ENCODE measurements around the gene PSMB3.
A peak's percentile ranks its signal among the peaks of the same experiment; 100 is the strongest.

The PSMB3 gene

DNA sequence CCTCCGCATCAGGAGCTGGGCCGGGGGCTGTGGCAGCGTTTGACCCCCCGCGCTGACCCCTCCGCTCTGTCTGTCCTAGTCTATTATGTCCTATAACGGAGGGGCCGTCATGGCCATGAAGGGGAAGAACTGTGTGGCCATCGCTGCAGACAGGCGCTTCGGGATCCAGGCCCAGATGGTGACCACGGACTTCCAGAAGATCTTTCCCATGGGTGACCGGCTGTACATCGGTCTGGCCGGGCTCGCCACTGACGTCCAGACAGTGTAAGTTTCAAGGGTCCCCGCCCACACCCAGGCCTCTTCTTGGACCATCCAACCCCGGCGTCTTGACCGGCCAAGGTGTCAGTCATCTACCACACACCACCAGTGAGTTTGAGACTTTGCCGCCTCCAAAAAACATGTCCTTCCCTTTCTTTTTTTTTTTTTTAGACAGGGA lies 548 bp downstream of the PSMB3 start:
- Histone ChIP-seq H3K36me3 (peaks cover 40 to 48% (median 45%) of the 10 kb centered on the region in 11 experiments), H3K27ac (peak overlapping the region; percentile 84 to 97 (median 91)), H3K4me1 (peaks cover 44 to 54% (median 50%) of the 10 kb centered on the region in 10 experiments), H3K27me3 (peaks cover 32 to 39% (median 37%) of the 10 kb centered on the region in 11 experiments), H3K9me3 (replicated peaks in 1 of 11) (no peaks in the 10 kb centered on the region), H3K4me3 (peak overlapping the region; percentile 77 to 100 (median 86)), H4K20me1 (peaks cover 3 to 76% (median 44%) of the 10 kb centered on the region in 11 experiments; a peak in 19 of 22 replicates), H3K9ac (peak overlapping the region; percentile 86 to 97 (median 92)), H3K4me2 (peak overlapping the region; percentile 83 to 98 (median 91))
- no peak for TF ChIP-seq Cebpa-rat (IDR thresholded peaks at IDR 0.05)

DNA sequence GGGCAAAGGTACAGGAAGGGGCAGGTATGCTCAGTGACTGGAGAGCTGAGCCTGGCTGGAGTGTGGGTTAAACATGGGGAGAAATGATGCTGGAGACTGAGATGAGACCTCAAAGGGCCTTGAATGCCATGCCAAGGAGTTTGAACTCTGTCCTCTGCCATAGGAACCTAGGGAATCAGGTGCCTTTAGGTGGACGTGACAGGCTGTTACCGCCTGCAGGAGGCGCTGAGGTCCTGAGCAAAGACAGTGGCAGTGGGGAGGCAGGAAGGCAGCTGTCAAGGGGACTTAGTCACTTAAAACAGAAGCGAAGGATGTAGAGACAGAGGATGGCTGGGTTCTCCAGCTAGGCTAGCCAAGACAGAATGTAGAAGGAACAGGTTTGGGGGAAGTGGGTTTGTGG lies 9.1 kb downstream of the PSMB3 start:
- Histone ChIP-seq H3K9ac (no peak overlapping the region), H3K9me3 (replicated peaks in 1 of 11) (no peaks in the 10 kb centered on the region), H3K4me1 (no peaks in the 10 kb centered on the region), H4K20me1 (peaks cover 14 to 98% (median 78%) of the 10 kb centered on the region in 11 experiments; a peak in 20 of 22 replicates), H3K4me2 (no peak overlapping the region), H3K4me3 (no peak overlapping the region), H3K27me3 (no peaks in the 10 kb centered on the region), H3K36me3 (peaks cover 94 to 100% (median 99%) of the 10 kb centered on the region in 11 experiments), H3K27ac (no peak overlapping the region)
- no peak for TF ChIP-seq Cebpa-rat (IDR thresholded peaks at IDR 0.05)

DNA sequence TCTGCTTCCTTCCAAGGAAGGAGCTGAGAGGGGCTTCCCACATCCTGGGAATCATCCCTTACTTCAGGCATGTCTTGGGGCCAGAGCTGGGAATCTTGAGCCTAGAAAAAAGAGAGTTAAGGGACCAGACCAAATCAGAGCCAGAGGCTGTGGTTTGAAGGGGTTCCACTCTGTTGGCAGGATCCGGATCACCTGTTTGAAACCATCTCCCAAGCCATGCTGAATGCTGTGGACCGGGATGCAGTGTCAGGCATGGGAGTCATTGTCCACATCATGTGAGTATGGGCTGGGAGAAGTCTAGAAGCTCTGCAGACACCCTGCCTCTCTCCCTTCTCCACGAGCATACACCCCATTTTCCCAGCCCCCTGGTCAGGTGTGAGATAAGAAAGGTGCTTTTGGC lies 9.7 kb downstream of the PSMB3 start:
- Histone ChIP-seq H3K27ac (no peak overlapping the region), H3K4me3 (no peak overlapping the region), H4K20me1 (peaks cover 17 to 98% (median 82%) of the 10 kb centered on the region in 11 experiments; a peak in 20 of 22 replicates), H3K4me2 (no peak overlapping the region), H3K36me3 (peaks cover 94 to 100% (median 99%) of the 10 kb centered on the region in 11 experiments), H3K27me3 (no peaks in the 10 kb centered on the region), H3K9ac (no peak overlapping the region), H3K4me1 (no peaks in the 10 kb centered on the region), H3K9me3 (replicated peaks in 1 of 11) (no peaks in the 10 kb centered on the region)
- TF ChIP-seq Cebpa-rat (IDR thresholded peaks at IDR 0.05): no peak

DNA sequence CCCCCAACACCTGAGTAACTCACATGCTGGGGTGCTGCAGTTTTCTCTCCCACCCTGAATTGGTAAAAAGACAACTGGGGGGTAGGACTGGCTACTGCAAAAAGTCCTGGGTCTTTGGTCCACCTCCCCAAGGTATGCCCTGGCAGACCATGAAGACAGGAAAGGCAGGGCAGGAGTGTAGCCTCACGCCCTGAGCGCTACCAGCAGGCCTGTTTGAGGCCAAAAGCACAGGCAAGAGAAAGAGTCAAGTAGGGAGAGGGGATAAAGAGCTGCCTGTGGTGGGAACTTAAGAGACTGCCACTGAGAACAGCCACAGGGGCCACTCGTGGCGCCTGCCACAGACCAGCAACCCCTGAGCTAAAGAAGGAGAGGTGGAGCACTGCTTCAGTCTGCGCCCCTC lies 13.8 kb downstream of the PSMB3 start:
- Histone ChIP-seq H3K4me2 (no peak overlapping the region), H3K27ac (no peak overlapping the region), H4K20me1 (peaks cover 17 to 96% (median 72%) of the 10 kb centered on the region in 11 experiments; a peak in 20 of 22 replicates), H3K9me3 (replicated peaks in 1 of 11) (no peaks in the 10 kb centered on the region), H3K9ac (no peak overlapping the region), H3K27me3 (no peaks in the 10 kb centered on the region), H3K4me3 (no peak overlapping the region), H3K36me3 (peaks cover 94 to 100% (median 99%) of the 10 kb centered on the region in 11 experiments), H3K4me1 (no peaks in the 10 kb centered on the region)
- TF ChIP-seq Cebpa-rat (IDR thresholded peaks at IDR 0.05): no peak

DNA sequence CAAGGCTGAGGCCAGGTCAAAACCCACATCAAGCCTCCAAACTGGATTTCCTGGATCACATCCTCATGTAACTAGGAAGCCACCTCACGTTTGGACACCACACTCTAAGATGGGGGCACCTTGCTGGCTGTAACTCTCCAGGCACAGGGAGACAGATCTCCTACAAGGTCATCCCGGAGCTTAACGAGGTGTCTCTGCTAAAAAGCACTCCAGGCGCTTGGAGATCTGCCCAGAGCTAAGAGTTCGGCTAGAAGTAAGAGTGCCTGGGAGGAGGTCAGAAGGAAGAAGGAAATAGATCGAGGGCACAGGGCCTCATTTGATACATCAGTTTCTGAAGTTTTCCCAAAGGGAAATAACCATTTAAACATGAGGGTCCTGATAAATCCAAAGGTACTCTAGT lies 15.9 kb downstream of the PSMB3 start:
- Histone ChIP-seq H4K20me1 (peaks cover 8 to 85% (median 56%) of the 10 kb centered on the region in 11 experiments; a peak in 18 of 22 replicates), H3K36me3 (peaks cover 98 to 100% (median 100%) of the 10 kb centered on the region in 11 experiments), H3K4me2 (no peak overlapping the region), H3K4me1 (no peaks in the 10 kb centered on the region), H3K9ac (0 out of 22 replicates have a peak overlapping the region, but pooled peaks of 1 of the 11 experiments have one; percentile 24), H3K27ac (no peak overlapping the region), H3K27me3 (no peaks in the 10 kb centered on the region), H3K4me3 (no peak overlapping the region), H3K9me3 (replicated peaks in 1 of 11) (no peaks in the 10 kb centered on the region)
- TF ChIP-seq Cebpa-rat (IDR thresholded peaks at IDR 0.05): no peak

DNA sequence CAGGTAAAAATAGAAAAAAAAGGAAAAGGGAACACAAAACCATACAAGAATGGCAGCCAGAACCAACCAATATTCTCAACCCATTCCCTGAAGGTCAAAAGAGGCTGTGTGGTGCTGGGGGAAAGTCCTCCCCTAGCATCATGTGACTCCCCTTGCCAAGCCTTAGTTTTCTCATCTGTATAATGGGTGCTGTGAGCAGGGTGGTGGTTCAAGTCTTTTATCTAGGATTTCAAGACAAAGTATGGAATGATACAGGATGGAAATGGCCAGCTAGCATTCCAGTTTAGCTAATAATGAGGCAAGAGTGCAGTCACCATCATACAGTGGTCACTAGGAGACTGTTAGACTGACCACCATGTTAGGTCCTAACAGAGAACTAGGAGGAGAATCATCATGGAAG lies 20.7 kb downstream of the PSMB3 start:
- H3K27ac ChIP-seq: no peak overlapping the region
- no peak overlapping the region for H3K4me2 ChIP-seq
- H3K9ac ChIP-seq: no peak overlapping the region
- no peaks in the 10 kb centered on the region for H3K9me3 ChIP-seq (replicated peaks in 1 of 11)
- H3K4me1 ChIP-seq: no peaks in the 10 kb centered on the region
- no peak overlapping the region for H3K4me3 ChIP-seq
- peaks cover 0 to 61% (median 17%) of the 10 kb centered on the region in 11 experiments; a peak in 9 of 22 replicates for H4K20me1 ChIP-seq
- TF ChIP-seq Cebpa-rat (IDR thresholded peaks at IDR 0.05): no peak
- H3K36me3 ChIP-seq: peaks cover 97 to 100% (median 98%) of the 10 kb centered on the region in 11 experiments
- no peaks in the 10 kb centered on the region for H3K27me3 ChIP-seq

DNA sequence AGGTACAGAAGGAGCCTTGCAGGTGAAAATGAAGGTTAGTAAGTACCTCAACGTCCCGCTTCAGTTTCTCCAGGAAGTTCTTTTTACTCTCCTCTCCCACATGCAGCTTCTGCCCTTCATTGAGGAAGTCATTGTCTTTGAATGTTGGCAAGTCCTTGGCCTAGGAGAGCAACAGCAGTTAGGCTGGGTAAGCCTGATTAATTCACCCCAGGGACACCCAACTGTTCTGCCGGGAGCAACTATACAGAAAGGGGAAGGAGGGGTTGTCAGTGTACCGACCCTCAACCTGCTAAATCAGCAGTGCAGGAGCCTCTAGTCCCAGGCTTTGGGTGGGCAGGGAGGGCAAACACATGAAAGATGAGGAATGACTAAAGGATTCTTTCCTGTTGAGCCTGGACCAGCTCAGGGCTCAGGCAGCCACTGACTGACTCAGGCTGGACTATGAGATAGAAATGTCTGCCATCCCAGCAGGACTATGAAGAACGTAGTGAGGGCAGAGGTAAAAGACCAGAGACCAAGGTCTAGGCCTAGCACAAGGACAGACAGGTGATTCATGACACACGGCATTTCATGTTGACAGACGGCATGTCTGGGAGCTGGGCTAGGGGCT lies 25.2 kb downstream of the PSMB3 start:
- H3K4me3 ChIP-seq: no peak overlapping the region

DNA sequence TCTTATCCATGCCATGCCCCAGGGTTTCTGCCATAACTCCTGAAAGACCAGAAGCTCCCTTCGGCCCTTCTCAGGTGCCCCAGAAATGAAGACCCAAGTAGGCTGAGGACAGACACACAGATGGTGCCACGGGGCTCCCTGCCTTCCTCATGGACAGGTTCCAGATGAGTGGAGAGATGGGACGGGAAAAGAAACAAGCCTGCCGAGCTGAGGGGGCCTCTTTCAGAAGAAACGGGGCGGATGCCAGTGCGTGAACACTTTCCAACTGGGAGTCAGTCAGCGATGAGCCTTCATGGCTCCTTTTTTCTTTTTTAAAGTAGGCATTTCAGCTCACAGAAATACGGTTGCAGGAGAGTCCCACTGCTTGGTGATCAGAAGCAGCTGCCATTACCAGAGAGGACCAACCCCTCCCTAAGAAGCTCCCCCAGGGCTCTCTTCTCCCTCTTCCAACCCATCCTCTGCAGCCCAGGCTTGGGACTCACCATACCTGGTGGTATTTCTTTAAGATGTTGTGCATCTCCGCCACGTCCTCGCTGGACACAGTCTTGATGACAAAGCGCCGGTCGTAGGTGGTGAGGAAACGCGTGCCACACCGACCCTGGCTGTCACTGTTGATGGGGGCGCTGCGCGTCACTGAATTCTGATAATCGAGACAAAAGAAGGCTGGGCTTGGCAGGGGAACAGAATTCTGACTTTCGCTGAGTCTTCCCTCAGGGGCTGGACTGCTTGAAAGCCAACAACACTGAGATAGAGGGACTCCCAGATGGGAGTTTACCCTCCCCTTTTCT lies 27.6 kb downstream of the PSMB3 start:
- no peaks in the 10 kb centered on the region for H3K9me3 ChIP-seq (replicated peaks in 1 of 11)
- TF ChIP-seq Cebpa-rat (IDR thresholded peaks at IDR 0.05): no peak
- no peak overlapping the region for H3K4me3 ChIP-seq
- H3K27me3 ChIP-seq: no peaks in the 10 kb centered on the region
- no peaks in the 10 kb centered on the region for H3K4me1 ChIP-seq
- no peak overlapping the region for H3K27ac ChIP-seq
- peaks cover 98 to 100% (median 99%) of the 10 kb centered on the region in 11 experiments for H3K36me3 ChIP-seq
- H4K20me1 ChIP-seq: peaks cover 0 to 45% (median 0%) of the 10 kb centered on the region in 11 experiments; a peak in 7 of 22 replicates
- H3K9ac ChIP-seq: peak overlapping the region in 1 of 11 experiments; percentile 5; a peak in 2 of 22 replicates
- H3K4me2 ChIP-seq: no peak overlapping the region

More for the DNA sequence above, 25.2 kb downstream of the PSMB3 start:
- peaks cover 0 to 44% (median 5%) of the 10 kb centered on the region in 11 experiments; a peak in 10 of 22 replicates for H4K20me1 ChIP-seq
- no peaks in the 10 kb centered on the region for H3K4me1 ChIP-seq
- no peaks in the 10 kb centered on the region for H3K9me3 ChIP-seq (replicated peaks in 1 of 11)
- no peak overlapping the region; a peak in 1 of 22 replicates for H3K9ac ChIP-seq
- no peak overlapping the region for H3K27ac ChIP-seq
- no peaks in the 10 kb centered on the region for H3K27me3 ChIP-seq
- H3K4me2 ChIP-seq: no peak overlapping the region
- H3K36me3 ChIP-seq: peaks cover 97 to 100% (median 98%) of the 10 kb centered on the region in 11 experiments
- TF ChIP-seq Cebpa-rat (IDR thresholded peaks at IDR 0.05): no peak

DNA sequence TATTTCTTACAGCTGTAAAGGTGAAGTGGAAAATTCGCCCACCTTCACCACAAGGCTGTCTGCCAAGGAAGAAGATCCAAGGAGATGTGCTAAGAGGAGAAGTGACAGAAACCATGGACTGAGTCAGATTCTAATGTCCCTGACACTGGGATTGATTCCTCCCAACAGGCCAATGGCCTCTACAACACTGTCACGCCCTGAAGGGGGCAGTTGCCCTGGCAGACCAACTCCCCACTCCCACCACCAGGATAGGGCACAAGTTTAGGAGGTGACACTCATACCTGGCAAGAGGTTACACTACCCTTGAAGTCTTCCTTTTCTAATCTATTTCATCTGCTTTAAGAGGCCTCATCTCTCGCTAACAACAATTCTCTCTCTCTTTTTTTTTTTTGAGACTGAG lies 30.7 kb downstream of the PSMB3 start:
- Histone ChIP-seq H3K4me2 (no peak overlapping the region), H3K9ac (no peak overlapping the region), H3K9me3 (replicated peaks in 1 of 11) (no peaks in the 10 kb centered on the region), H3K36me3 (peaks cover 90 to 100% (median 93%) of the 10 kb centered on the region in 11 experiments), H3K4me1 (no peaks in the 10 kb centered on the region), H3K27ac (no peak overlapping the region), H4K20me1 (peaks cover 0 to 61% (median 23%) of the 10 kb centered on the region in 11 experiments; a peak in 17 of 22 replicates), H3K27me3 (no peaks in the 10 kb centered on the region), H3K4me3 (no peak overlapping the region)
- TF ChIP-seq Cebpa-rat (IDR thresholded peaks at IDR 0.05): no peak
